Keratinocyte (primary cell): ENCODE measurements around the gene FLNA.

ENCODE experiments used
- EZH2 ChIP-seq: IDR thresholded peaks from one replicate; pipeline ENCODE4 v1.6.1; 2012; ENCODE audit warnings: inconsistent platforms, mild to moderate bottlenecking, low read length, moderate library complexity
- TF ChIP-seq, protein P1 (sequence below), 3 experiments: IDR thresholded peaks in 1 of 3; conservative IDR thresholded peaks in 1 of 3; optimal IDR thresholded peaks in 1 of 3; 2 replicates in 2 of 3; 3 replicates in 1 of 3; pipeline versions ENCODE3 to v1.5.1; 2011; ENCODE audit warnings: low read length in 3 of 3, mild to moderate bottlenecking in 3 of 3, moderate library complexity in 2 of 3, control low read depth in 1 of 3, inconsistent platforms in 1 of 3; ENCODE audit not compliant: insufficient read depth in 2 of 3; ENCODE audit errors: extremely low read depth in 1 of 3

DNA sequence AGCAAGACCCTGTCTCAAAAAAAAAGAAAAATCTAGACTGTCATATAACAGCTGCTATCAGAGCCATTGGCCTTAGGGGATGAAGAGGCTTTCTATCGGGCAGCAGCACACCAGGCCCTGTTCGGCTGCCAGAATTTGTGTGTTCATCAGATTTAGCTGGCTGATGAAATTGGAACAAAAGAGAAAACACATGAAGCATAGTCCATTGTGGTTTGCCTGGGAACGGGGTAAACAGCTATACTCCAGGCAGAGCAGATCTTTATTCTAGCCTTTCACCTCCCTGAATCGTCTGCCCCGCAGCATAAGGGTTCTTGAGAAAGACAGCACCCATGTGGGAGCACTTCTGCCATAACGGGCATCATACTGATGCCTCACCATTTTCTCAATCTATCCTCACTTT, 67.2 kb downstream of the FLNA start:
- TF ChIP-seq, protein P1, sequence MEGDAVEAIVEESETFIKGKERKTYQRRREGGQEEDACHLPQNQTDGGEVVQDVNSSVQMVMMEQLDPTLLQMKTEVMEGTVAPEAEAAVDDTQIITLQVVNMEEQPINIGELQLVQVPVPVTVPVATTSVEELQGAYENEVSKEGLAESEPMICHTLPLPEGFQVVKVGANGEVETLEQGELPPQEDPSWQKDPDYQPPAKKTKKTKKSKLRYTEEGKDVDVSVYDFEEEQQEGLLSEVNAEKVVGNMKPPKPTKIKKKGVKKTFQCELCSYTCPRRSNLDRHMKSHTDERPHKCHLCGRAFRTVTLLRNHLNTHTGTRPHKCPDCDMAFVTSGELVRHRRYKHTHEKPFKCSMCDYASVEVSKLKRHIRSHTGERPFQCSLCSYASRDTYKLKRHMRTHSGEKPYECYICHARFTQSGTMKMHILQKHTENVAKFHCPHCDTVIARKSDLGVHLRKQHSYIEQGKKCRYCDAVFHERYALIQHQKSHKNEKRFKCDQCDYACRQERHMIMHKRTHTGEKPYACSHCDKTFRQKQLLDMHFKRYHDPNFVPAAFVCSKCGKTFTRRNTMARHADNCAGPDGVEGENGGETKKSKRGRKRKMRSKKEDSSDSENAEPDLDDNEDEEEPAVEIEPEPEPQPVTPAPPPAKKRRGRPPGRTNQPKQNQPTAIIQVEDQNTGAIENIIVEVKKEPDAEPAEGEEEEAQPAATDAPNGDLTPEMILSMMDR (optimal IDR thresholded peaks at IDR 0.05 in 1 of 3, IDR thresholded peaks at IDR 0.05 in 1 of 3, conservative IDR thresholded peaks at IDR 0.05 in 1 of 3; ENCODE audit: extremely low read depth in 1 of 3, insufficient read depth in 2 of 3, low read length in 3 of 3), result no peak
- TF ChIP-seq EZH2, result no peak
